Cerebellar cortex (tissue), 1 donor: ENCODE data around the gene KCTD17.

Experiments used
- DNase-seq: peaks from one replicate; pipeline ENCODE4 v3.0.0-alpha.2; 2015; ENCODE audit warnings: low spot score

KCTD17 gene

DNA sequence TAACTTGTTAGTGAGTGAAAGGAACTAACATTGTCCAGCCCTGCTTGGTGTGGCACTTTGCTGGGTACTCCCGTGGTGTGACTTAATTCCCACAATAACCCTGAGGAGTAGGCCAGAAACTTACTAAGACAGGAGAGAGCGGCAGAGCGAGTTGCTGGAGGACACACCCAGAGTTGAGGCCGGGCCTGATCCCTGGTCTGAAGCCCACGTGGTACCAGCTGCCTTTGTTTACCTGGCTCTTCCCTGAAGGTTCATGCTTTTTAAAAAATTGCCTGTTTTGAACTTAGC lies 31.4 kb upstream of the KCTD17 start:
- DNase-seq = no peak

DNA sequence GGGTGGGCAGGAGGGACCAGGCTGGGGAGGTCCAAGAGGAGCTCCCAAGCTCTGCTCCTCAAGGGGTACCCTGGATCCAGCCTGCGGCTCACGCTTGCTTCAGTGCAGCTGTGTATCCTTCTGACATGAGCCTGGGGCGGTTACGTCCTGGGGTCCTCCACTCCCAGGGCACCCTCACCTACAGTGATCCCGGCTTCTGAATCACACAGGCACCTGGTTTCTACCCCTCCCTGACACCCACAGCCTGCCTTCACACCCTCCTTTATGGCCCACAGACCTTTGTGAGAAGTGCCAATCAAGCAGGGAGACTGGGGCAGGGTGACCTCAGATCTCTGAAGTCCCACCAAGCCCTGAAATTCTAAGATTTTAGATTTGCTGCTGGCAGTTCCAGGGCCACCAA lies 30.5 kb upstream of the KCTD17 start:
- no peak for DNase-seq

DNA sequence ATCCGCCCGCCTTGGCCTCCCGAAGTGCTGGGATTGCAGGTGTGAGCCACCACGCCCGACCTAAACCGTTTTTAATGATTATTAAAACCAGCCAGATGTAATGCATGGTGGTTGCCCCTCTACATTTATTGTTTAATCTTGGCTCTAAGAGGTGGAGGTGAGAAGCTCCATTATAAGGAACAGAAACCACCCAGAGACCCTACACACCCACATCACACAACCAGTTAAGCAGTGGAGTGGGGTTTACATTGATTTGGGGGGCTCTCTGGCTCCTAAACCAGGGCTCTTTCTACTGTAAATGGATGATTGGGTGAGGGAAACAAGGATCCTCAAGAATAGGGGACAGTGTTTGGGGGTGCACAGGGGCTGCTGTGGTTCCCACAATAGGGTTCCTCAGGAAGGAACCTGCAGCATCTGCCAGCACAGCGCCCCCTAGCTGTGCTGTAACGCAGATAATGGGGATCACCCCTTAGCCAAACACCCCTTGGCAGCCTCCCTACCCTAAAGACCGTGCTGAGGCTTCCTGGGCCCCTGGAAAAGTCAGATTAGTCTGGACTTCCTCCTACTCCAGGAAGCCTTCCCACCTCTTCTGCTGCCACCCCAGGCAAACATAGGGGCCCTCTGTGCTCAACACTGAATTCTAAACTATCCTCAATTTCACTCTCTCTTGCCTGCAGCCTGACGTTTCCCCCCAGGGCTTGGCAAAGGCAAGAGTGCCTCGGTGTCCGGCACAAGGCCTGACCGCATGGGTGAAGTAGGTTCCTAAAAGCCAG lies 29.6 kb upstream of the KCTD17 start:
- peak; percentile 23 for DNase-seq

DNA sequence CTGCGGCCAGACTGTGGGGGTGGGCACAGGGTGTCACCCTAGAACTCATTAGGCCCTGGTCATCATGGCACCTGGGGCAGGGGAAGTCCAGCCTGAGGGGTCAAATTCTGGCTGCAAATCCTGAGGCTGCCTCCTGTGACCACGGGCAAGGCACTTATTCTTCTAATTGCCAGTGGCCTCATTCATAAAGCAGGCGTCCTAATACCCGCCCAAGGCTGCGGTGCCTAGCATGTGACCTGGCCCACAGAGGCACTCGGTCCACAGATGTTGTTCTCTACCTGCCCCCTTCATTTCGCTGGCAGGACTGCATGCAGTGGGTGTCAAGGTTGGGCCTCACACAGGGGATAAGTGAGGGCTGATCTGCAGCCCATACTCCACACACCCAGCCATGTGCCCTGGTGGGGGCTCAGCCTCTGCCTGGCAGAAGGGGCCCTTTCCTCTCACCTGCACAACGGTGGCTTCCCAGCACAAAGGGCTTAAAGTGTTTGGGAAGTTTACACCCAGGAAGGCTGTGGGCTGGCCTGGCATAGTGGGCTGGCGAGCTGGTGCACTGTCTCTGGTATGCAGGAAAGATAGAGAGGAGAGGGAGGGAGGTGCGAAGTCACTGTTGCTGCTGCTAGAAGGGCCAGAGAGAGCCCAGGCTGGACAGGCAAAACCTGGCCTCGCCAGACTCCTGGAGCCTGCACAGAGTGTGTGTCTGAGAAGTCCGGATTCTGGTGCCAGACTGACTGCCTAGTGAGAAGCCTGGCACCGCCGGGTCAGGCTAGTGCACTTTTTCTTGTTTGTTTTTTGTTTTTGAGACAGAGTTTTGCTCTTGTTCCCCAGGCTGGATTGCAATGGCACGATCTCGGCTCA lies 28.8 kb upstream of the KCTD17 start:
- DNase-seq = no peak

DNA sequence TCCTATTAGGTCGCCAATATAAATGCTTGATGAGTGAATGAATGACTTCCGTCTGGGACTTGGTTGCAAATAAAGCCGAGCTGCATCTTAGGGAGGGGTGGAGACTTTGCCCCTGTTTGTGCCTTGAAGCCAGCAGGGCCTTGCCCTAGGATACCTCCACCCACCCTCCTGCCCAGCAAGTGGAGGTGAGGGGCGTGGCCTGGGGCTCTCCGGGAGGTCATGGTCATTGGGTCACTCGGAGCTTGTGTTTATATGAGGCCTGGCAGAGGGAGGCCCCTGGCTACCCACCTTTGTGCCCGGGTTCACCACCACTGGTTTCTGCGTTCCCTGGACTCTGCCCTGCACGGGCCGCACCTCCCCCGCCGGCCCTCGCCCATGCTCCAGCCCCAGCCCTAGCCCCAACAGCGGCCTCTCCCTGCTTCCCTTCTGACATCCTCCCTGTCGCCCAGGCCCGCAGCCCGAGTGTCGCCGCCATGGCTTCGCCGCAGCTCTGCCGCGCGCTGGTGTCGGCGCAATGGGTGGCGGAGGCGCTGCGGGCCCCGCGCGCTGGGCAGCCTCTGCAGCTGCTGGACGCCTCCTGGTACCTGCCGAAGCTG lies 27.7 kb upstream of the KCTD17 start:
- no peak for DNase-seq

DNA sequence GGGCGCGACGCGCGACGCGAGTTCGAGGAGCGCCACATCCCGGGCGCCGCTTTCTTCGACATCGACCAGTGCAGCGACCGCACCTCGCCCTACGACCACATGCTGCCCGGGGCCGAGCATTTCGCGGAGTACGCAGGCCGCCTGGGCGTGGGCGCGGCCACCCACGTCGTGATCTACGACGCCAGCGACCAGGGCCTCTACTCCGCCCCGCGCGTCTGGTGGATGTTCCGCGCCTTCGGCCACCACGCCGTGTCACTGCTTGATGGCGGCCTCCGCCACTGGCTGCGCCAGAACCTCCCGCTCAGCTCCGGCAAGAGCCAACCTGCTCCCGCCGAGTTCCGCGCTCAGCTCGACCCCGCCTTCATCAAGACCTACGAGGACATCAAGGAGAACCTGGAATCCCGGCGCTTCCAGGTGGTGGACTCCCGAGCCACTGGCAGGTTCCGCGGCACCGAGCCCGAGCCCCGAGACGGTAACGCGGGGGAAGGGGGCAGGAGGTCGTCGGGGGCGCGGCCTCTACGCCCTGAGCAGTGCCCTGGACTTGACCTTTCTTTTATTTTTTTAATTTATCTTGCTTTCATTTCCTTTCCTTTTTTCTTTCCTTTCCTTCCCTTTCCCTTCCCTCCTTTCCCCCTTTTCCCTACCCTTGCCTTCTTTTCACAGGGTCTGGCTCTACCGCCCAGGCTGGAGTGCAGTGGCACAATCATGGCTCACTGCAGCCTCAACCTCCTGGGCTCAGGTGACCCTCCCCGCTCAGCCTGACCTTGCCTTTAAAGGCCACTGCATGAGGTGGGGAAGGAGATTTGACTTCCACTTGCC lies 27.0 kb upstream of the KCTD17 start:
- no peak for DNase-seq

- no peak for DNase-seq
Observed at GRCh38 chr22:37025500-37026070, 26.0 kb upstream of the KCTD17 start.

- DNase-seq = no peak
Observed at GRCh38 chr22:37026325-37026724, 25.2 kb upstream of the KCTD17 start.

DNA sequence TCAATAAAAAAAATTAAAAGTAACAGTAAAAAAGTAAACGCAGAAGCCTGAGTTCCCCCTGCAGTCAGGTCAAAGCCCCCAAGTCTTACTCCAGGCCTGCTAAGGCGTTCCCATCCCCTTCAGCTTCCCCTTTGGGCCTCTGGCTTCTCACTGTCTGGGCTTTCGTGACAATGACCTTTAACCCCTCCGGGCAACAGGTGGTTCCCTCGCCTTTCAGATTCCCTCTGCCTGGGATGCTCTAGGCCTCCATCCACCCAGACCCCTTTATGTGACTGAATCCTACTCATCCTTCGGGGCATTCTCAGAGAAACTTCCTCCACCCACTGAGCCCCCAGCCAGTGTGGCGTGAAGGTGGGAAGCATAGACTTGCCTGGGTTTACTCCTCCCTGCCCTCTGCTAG lies 24.0 kb upstream of the KCTD17 start:
- DNase-seq = no peak

DNA sequence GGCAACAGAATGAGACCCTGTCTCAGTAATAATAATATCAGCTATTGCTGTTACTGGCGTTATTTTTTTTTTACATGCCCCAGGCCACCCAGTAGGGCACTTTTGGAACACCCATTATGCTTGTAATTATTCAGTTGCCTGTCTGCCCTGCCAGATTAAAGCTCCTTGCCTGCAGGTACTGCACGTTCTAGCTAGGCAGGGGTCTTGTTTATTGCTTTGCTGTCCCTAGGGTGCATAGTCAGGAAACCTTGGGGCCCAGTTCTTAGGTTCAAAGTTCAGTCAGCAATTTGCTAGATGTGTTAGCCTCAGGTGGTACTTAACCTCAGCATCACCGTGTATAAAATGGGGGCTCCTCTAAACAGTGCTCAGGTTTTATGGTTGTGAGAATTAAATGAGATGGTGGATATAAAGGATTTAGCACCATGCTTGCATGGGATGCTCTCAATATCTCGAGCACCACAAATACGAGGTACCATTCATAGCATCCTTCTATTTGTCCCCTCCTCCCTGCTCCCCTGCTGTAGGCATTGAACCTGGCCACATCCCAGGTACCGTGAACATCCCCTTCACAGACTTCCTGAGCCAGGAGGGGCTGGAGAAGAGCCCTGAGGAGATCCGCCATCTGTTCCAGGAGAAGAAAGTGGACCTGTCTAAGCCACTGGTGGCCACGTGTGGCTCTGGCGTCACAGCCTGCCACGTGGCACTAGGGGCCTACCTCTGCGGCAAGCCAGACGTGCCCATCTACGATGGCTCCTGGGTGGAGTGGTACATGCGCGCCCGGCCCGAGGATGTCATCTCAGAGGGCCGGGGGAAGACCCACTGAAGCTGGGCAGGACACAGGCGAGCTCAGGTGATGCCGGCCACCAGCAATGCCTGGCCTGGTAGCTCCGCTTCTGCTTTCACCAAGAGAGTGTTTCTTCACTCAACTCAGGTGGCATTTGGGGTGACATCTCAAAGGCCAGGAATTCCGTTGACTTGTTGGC lies 22.6 kb upstream of the KCTD17 start:
- no peak for DNase-seq

DNA sequence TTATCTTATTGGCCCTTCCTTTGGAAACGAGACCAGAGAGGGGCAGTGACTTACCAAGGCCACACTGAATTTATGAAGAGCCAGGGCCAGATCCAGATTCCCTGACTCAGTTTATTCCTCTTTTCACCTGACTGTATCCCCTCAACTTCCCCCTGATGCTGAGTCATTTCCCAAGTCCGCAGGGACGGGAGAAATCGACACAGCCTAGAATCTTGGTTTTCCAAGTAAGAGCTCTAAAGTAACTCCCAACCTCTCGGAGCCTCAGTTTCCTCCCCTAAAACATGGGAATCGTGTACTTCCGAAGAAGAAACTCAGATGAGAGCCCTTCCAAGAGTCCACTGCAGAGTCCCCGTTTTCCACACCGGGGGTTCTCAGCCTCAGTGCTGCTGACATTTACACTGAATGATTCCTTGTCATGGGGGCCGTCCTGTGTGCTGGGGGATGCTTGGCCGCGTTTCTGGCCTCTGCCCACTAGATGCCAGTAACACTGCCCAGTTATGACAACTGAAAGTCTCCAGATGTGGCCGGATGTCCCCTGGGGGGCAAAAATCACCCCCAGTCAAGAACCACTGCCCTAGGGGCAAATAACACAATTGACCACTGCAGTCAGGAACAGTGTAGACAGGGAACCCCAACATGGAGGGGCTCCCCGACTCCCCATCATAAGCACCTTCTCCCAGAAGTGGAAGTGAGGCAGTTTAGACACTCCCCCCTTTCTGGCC lies 20.8 kb upstream of the KCTD17 start:
- no peak for DNase-seq

GRCh38 chr22:37032134-37032534 lies 19.4 kb upstream of the KCTD17 start:
- DNase-seq = no peak

- DNase-seq = no peak
Observed at GRCh38 chr22:37032535-37033460, 18.7 kb upstream of the KCTD17 start.

DNA sequence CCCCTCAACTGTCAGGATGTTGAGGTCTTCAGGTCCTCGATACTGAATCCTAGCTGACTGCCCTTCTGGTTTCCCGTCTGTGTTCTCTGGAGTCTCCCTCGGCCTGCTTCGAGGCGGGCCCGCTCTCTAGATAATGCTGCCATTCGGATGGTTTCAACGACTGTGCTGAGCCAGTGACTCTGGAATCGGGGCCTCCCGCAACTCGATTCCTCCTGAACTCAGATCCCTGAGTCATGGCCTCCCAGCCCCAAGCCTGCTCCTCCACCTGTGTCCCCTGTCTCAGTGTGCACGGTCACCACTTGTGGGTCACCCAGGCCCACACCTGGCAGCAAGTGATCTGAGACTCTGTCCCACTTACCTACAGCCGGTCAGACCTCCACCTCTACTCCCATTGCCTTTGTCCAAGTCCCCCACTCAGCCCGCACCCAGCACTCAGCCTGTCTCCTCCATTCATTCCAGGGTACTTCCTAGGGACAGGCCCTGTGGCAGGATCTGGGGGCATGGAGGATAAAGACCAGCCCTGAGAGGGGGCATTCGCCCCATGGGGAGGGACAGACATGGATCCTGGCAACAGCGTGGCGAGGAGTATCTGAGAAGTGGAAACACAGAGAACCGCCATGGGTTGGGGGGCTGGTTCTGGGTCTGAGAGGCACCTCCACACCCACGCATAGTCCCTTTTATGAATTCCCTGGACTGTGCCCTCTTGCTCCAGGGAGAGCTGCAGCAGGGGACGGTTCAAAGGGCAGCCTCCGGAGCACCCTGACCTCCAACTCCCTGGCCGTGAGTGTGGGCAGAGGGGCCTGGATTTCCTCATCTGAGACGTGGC lies 17.7 kb upstream of the KCTD17 start:
- DNase-seq = no peak

GRCh38 chr22:37036655-37037377 lies 14.7 kb upstream of the KCTD17 start:
- DNase-seq = no peak

DNA sequence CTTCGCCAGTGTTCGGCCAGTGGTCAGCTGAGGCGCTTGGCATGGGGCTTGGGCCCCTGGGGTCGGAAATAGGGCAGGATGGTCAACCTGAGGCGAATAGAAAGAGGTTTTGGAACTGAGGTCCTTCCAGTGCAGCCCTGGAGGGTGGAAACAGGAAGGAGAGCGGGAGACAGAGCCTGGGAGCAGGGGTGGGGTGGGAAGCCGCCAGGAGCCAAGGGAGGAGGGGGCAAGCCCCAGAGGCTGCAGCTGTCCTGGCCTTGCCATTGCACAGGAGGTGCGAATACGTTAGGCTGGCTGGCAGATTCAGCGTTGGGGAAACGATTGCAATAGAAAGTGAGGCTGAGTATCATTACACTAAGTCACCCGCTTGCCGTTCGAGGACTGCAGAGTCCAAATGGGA lies 13.9 kb upstream of the KCTD17 start:
- no peak for DNase-seq

DNA sequence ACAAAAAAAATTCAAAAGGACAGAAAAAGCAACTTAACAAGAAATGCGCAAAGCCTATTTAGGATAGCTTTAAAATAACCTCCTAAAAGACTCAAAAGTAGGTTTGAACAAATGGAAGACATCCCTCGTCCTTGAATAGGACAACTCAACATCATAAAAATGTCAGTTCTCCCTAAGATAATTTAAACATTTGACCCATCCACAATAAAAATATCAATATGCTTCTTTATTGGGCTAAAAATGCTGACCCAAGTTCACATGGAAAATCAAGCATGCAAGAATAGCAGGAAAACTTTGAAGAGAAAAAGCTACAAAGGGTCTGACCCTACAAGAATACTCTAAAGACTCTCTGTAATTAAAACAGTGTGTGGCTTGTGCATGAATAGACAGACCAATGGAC lies 12.1 kb upstream of the KCTD17 start:
- DNase-seq = no peak
